ENCODE measurements around the gene MTAP.

Gene MTAP

GRCh38 chr9:21802418-21803000 lies at the start of gene MTAP:
MTAP (plus strand) TSS chr9:21802636; CDS start chr9:21802749, 113 bp downstream.
- peak; percentile 95 for DNase-seq

GRCh38 chr9:21753523-21753922 lies 48.9 kb upstream of the MTAP start:
- no peak for DNase-seq

DNA sequence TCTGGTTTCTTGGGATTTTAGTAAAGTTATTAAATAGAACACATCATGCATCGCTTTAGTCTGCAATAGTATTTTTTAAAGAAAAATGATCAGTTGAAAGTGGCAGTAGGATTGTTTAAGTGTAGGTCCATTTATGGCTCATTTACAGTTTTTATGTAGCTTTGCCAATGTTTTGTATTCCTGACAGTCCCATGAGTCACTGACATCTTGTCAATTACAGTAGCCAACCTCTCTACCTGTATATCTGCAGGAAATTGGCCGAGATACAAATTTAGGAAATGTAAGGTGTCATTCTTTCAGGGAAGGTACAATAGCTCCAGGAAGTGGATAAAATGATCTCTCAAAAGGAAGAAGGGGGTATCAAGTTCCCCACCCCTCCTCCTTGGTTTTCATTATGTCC lies 47.7 kb upstream of the MTAP start:
- no peak for DNase-seq

GRCh38 chr9:21758540-21758939 lies 43.9 kb upstream of the MTAP start:
- no peak for DNase-seq

- no peak for DNase-seq
These were observed 41.0 kb upstream of the MTAP start for GRCh38 chr9:21761309-21761901.

- DNase-seq, result no peak
These were observed 40.4 kb upstream of the MTAP start for GRCh38 chr9:21762064-21762463.

GRCh38 chr9:21764846-21765245 lies 37.6 kb upstream of the MTAP start:
- DNase-seq, result no peak

GRCh38 chr9:21766096-21766495 lies 36.3 kb upstream of the MTAP start:
- DNase-seq, result no peak

GRCh38 chr9:21770871-21771560 lies 31.4 kb upstream of the MTAP start:
- DNase-seq, result no peak

DNA sequence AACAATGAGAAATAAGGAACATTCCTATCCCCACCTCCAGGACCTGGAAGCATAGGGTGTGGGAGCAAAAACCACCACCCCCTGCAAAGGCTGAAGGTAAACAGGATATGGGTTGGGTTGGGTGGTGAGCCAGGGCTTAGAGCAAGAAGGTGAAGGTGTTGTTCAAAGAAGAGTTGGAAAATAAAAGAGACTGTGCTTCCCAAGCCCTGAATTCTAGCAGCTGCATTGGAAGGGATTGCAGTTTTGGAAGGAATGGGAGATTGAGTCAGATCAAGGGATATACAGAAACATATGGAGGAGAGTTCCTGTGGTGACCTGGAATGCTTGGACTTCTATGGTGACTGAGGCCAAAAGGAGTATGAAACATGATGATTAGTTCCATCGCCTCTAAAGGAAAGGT lies 24.7 kb upstream of the MTAP start:
- no peak for DNase-seq

DNA sequence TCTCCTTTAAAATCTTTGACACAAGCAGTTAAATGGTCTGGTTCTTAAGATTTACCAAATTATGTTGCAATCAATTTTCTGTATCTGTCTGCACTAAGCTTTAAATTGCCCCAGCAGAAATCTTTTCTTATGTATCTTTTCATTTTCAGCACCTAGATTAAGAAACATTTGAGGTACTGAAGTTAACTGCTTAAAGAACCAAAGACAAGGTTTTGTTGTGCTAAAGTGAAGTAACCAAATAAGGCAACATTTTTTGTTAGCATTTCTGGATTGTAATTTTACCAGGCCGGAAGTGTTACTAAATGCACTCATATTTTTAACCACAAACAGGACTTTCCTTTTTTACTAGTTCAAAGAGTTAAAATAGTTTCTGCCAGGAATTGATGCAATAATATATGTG lies 24.1 kb upstream of the MTAP start:
- no peak for DNase-seq

DNA sequence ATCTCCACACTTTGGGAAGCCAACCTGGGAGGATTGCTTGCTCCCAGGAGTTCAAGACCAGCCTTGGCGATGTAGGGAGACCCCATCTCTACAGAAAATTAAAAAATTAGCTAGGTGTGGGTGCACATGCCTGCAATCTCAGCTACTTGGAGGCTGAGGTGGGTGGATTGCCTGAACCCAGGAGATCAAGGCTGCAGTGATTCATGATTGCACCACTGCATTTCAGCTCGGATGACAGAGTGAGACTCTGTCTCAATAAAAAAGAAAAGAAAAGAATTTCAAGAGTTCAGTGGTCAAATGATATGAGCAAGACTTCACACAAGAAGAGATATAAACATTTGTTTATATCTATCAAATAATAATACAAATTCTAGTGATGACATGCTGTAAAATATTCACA lies 23.0 kb upstream of the MTAP start:
- no peak for DNase-seq

DNA sequence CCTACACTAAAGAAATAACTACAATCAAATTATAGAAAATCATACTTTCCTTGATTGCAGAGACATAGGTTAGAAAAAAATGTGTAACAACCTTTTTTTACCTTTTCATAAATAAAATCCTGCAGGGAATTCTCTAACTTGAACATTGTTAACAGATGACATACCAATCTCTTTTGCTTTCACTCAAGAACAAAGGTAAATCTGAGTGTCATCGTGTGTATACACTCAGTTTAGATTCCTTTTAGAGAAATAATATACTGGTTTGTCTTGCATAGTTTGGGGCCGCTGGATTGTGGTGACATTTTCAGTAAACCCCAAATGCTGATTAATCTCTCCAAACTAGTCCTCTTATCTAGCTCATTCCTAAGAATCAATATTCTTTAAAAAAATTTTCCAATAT lies 20.8 kb upstream of the MTAP start:
- no peak for DNase-seq

DNA sequence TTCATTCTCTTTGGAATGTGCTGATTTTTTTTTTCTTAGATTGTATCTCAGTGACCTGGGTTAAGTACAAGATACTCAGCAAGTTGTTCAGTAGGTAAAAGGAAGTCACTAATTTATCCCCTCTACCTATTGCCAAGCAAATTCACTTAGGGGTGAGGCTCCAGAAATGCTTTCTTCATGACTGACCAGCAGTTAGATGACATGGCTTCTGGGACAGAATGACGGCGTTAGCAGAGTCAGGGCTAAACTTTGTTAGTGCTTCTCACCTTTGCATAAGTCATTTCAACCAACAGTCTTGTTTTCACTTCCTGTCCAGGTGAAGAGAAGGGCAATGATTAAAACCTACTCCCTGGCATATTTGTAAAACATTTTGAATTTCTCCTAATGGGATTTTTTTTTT lies 20.2 kb upstream of the MTAP start:
- DNase-seq, result no peak

DNA sequence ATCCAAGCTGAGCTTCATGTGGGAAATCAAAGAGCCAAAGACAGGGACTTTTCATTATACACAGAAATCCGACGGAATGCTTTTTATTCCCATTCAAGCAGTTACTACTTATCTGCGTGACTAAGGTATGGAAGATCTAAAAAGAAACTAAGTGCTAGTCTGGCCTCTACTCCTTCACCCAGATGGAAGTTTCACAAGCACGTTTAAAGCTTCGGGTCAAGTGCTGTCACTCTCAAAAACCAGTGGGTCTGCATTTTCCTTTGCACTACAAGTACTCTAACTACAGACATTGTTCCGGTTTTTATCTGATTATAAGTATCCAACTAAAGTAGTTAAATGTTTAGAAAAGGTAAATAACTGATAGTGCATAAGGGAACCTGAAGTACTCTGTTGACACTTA lies 13.7 kb upstream of the MTAP start:
- no peak for DNase-seq

DNA sequence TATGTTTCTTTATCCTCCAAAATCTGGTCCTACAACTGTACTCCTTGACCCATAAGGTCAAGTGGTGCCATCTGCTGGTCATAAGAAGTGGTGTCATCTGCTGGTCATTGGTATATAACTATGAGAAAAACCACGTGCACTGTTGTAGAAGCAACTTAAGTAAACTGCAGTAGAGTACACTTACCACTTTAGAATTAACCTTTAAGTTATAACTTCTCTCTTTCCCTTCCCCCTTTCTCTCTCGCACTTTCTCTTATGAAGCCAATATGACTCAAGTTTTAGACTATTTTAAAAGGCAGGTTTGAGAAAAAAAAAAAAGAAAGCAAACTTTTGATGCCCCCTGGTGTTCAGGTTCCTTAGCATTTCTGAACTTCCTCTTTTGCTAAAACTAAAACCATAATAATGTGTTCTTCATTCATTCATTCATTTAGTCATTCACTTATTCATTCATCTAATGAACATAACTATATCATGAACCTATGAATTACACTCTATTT lies 12.8 kb upstream of the MTAP start:
- DNase-seq, result peak; percentile 52

DNA sequence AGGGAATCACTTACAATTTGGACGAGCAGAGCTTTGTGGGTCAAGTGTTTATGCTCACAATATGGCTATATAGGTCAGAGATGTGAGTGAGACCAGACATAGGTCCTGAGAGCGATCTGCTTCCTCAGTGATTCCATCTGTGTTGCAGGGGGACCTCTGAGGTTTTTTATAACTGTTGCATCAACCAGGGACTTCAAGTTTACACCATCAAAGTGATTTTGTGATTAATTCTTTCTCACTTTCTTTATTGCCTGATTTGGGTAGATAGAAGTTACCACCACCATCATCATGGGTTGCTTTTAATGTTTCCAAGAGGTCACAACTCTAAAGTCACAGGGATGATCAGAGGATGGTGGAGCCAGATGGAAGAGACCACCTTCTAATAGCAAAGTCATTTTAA lies 7.0 kb upstream of the MTAP start:
- no peak for DNase-seq

- no peak for DNase-seq
These were observed 5.7 kb upstream of the MTAP start for GRCh38 chr9:21796768-21797167.

GRCh38 chr9:21800931-21801682 lies 1.3 kb upstream of the MTAP start:
- DNase-seq, result no peak

DNA sequence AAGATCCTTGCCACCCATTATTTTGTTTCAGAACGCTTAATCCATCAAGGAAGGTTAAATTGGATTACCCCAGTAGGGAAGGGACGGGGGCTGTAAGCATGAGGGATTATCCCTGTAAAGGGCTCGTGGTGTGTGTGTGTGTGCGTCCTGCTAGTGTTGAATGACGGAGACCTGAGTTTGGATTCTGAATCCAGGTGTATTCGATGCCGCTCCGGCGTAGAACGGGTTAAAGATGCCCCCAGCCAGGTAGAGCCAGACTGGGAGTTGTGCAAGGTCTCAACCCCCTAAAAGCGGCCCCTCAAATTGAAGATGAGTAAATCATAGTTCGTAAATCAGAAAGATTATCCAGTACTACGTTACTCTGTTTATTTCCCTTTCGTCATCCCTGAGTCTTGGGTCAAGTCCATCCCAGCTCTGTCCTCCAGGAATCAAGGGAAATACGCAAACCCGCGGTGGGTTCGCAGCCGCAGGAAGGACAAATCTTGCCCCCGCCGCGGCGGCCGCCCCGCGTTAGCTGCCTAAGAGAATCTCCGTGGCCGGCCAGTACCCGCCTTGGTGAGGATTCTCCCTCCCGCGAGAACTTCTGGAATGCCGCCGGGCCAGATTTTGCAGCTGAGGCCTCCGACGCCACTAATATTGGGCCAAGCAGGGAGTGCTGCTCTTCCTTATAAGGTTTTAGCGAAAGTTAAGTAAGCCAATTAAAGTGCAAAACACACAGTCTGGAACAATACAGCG lies 586 bp upstream of the MTAP start:
- peak; percentile 86 for DNase-seq

DNA sequence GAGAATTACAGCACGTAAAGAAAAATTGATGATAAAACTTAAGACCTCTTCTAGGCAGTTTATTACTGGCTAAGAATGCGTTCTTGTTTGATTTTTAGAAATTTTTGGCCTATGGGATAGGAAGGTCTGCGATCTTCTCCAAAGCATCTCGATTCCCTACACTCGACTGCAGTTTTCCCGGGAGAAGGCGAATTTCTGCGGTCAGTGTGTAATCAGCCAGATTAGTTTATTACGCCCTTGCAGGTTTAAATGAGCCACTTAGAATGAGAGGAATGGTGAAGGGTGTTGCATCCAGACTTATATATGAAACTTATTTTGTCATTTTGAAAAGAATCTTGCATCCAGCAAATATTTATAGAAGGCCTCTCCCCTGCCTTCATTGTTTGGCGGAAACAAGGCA lies 1.2 kb downstream of the MTAP start:
- DNase-seq, result no peak

DNA sequence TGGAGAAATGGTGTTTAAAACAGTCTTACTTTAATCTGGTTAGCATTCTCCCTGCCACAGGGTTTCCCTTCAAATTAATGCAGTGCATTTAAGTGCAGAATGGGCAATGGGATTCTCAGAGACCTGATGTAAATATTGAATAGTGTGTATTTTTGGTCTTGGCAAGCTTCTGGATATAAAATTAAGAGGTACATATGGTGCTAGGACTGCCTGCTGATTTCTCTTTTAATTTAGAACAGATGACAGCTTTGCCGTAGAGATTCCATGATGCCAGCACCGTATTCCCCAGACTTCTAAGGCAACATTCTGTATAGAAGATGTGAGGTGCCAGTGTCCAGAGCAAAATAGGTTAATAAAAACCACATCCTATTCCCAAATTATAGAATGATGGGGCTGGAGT lies 1.9 kb downstream of the MTAP start:
- DNase-seq, result no peak

- no peak for DNase-seq
These were observed 2.4 kb downstream of the MTAP start for GRCh38 chr9:21804791-21805190.

Data from left hindlimb (tissue), 1 donor.